ENCODE data around the gene HDGFL3.

The HDGFL3 gene

DNA sequence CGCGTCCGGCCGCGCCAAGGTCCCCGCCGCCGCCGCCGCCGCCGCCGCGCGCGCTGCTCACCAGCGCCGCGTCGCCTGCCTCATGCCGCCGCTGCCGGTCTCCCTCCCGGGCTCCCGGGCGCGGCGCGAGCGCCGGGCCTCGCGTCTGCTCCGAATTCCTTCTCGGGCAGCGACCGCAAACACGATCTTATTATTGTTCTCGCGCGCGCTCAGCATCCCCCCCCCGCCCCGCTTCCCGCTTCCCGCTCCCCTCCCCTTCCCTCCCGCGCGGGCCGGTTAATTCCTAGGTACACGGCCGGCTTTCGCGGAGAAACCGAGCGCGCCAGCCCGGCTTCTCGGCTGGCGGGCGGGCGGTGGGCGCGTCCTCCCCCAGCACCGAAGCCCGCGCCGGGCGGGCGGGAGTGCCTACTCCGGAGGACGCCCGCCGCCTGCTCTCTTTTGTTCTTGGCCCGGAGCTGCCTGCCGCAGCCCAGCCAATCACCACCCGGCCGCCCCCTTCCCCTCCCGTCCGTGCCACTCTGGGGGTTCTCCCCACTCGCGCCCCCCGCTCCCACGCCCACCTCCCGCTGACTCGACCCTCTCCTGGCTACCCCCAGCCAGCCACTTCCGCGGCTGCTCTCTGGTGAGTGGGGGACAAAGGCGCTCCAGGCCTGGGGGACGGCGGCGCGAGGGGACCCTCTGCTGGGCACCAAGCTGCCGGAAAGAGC lies at the start of gene HDGFL3:
Gene HDGFL3 (minus strand): TSS at position 164 of the 707 bp plus-strand sequence. CDS start 409 bp downstream, outside the sequence.
- TF ChIP-seq, protein P1, sequence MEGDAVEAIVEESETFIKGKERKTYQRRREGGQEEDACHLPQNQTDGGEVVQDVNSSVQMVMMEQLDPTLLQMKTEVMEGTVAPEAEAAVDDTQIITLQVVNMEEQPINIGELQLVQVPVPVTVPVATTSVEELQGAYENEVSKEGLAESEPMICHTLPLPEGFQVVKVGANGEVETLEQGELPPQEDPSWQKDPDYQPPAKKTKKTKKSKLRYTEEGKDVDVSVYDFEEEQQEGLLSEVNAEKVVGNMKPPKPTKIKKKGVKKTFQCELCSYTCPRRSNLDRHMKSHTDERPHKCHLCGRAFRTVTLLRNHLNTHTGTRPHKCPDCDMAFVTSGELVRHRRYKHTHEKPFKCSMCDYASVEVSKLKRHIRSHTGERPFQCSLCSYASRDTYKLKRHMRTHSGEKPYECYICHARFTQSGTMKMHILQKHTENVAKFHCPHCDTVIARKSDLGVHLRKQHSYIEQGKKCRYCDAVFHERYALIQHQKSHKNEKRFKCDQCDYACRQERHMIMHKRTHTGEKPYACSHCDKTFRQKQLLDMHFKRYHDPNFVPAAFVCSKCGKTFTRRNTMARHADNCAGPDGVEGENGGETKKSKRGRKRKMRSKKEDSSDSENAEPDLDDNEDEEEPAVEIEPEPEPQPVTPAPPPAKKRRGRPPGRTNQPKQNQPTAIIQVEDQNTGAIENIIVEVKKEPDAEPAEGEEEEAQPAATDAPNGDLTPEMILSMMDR (IDR thresholded peaks at IDR 0.05; ENCODE audit: borderline replicate concordance, insufficient read depth, low read depth, low read length), result peak; percentile 23; the same call in 1 of the 2 replicates
- peak within 1 kb of the TSS; percentile 93 for H3K4me3 ChIP-seq (ENCODE audit: low read depth, low read length)

GRCh38 chr15:83250781-83251180 lies 43.2 kb upstream of the HDGFL3 start:
- TF ChIP-seq, protein P1 (IDR thresholded peaks at IDR 0.05; ENCODE audit: borderline replicate concordance, insufficient read depth, low read depth, low read length), result no peak
- H3K4me3 ChIP-seq (ENCODE audit: low read depth, low read length), result no peak overlapping the region

- no peak overlapping the region for H3K4me3 ChIP-seq (ENCODE audit: low read depth, low read length)
- TF ChIP-seq, protein P1 (IDR thresholded peaks at IDR 0.05; ENCODE audit: borderline replicate concordance, insufficient read depth, low read depth, low read length), result no peak
These were observed 41.4 kb upstream of the HDGFL3 start for GRCh38 chr15:83249030-83249343.

DNA sequence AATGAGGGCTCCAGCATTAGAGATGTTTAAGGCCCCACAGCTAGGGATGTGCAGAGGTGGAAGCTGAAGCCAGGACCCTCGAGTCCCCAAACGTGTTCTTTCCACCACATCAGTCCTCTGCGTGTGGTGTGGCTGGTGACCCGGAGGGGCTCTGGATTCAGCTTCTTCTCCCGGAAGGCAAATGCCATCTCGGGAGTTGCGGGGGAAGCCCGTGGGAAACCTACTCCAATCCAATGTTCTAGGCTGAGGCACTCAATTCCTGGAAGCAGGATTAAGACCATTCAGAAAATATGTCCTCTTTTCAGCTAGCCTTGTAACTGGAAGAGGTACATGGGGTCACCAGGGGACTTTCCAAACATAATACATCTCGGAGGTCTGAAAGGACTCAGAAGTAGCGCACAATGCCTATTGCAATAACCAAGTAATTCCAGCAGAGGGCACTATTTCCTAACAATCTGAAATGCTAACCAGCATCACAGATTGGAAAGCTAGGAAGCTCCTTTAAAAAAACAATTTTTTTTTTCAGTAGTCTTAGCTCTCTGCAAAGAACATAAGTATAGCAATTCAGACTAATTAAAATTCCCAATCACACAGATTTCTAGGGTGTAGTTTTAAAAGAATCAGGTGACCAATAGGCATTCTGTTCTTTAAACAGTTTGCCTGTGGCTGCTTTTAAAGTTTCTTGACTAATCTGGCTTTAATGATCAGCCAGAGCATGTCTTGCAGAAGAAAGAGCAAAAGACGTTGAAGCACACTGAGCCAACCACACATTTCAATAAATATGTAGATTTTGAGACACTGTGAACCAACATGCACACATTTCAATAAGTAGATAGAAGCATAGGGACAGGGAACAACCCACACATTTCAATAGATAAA lies 40.8 kb upstream of the HDGFL3 start:
- H3K4me3 ChIP-seq (ENCODE audit: low read depth, low read length), result no peak overlapping the region
- TF ChIP-seq, protein P1 (IDR thresholded peaks at IDR 0.05; ENCODE audit: borderline replicate concordance, insufficient read depth, low read depth, low read length), result peak; percentile 63

- no peak overlapping the region for H3K4me3 ChIP-seq (ENCODE audit: low read depth, low read length)
- TF ChIP-seq, protein P1 (IDR thresholded peaks at IDR 0.05; ENCODE audit: borderline replicate concordance, insufficient read depth, low read depth, low read length), result no peak
These were observed 36.0 kb upstream of the HDGFL3 start for GRCh38 chr15:83243634-83244033.

- TF ChIP-seq, protein P1 (IDR thresholded peaks at IDR 0.05; ENCODE audit: borderline replicate concordance, insufficient read depth, low read depth, low read length), result no peak
- H3K4me3 ChIP-seq (ENCODE audit: low read depth, low read length), result no peak overlapping the region
These were observed 22.6 kb upstream of the HDGFL3 start for GRCh38 chr15:83230242-83230641.

Data from GM12875 (cell line).